K562 (cell line): ENCODE results near the gene AGPAT3. TPM values are rescaled to one million over a fixed set of nuclear protein-coding genes. Genes with fewer than 3 reads are reported as not detected.

Experiments
- E2F3 ChIP-seq: fragments of 250-450 bp; sonication (Bioruptor Pico); IDR thresholded peaks from 2 replicates; pipeline ENCODE4 v1.4.0; 2020; ENCODE audit warnings: mild to moderate bottlenecking
- HDAC1 ChIP-seq, 2 experiments: fragments of 450-650 bp; IDR thresholded peaks; 2 replicates each; pipeline ENCODE4 v1.6.1; 2016 to 2017; ENCODE audit warnings: inconsistent platforms in 1 of 2, mild to moderate bottlenecking in 1 of 2, moderate library complexity in 1 of 2
- HDGF ChIP-seq: fragments of 450-650 bp; IDR thresholded peaks from 2 replicates; pipeline ENCODE4 v1.6.1; 2016
- HOXB6 ChIP-seq: fragments of 250-450 bp; sonication (Bioruptor Pico); IDR thresholded peaks from 2 replicates; pipeline ENCODE4 v1.5.1; 2022; ENCODE audit warnings: mild to moderate bottlenecking, borderline replicate concordance
- NFRKB ChIP-seq: fragments of 450-650 bp; IDR thresholded peaks from 2 replicates; pipeline ENCODE4 v1.6.1; 2016; ENCODE audit warnings: low read depth
- POLR2G ChIP-seq: fragments of 200-400 bp; formaldehyde crosslinking; IDR thresholded peaks from 2 replicates; pipeline ENCODE4 v1.6.1; 2017; ENCODE audit warnings: low read depth, mild to moderate bottlenecking, antibody characterized with exemption, low read length, moderate library complexity
- U2AF1 ChIP-seq: fragments of 200-400 bp; formaldehyde crosslinking; optimal IDR thresholded peaks from 2 replicates; pipeline ENCODE3; 2017; ENCODE audit warnings: mild to moderate bottlenecking, low read depth, low read length, moderate library complexity
- ZBTB40 ChIP-seq, 2 experiments: fragments of 450-650 bp in 1 of 2; sonication (generic) in 1 of 2; formaldehyde crosslinking in 1 of 2; IDR thresholded peaks; 2 replicates each; pipeline versions ENCODE4 v1.7.1 to v1.9.0; 2016 to 2022; ENCODE audit warnings: inconsistent platforms in 1 of 2, mild to moderate bottlenecking in 1 of 2, missing genetic modification reagents in 1 of 2
- ZBTB8A ChIP-seq: fragments of 450-650 bp; IDR thresholded peaks from 2 replicates; pipeline ENCODE4 v1.6.1; 2018; ENCODE audit warnings: mild to moderate bottlenecking, moderate library complexity; ENCODE audit not compliant: partially characterized antibody
- ZZZ3 ChIP-seq: fragments of 450-650 bp; IDR thresholded peaks from 2 replicates; pipeline ENCODE4 v1.6.1; 2016; ENCODE audit warnings: antibody characterized with exemption, mild to moderate bottlenecking, moderate library complexity
- polyA plus RNA-seq, 8 experiments: library from polyadenylated mRNA; depleted of rRNA in 4 of 8; stranded (reverse) in 5 of 8; unstranded in 3 of 8; fragments of >200 nt; fragmentation: Nextera tagmentation in 2 of 8; fragmentation: Illumina TruSeq in 1 of 8; extraction: Ambion mirVana in 2 of 8; extraction: Trizol in 1 of 8; gene quantifications; 2 replicates each; pipeline versions ENCODE4 v1.2.1 to v1.2.3, GENCODE V29; 2011 to 2014; ENCODE audit warnings: inconsistent platforms in 1 of 8, missing spikeins in 1 of 8
- total RNA-seq, 7 experiments: library from RNA; depleted of rRNA in 6 of 7; stranded (reverse); fragments of >200 nt in 6 of 7; fragmentation: Illumina TruSeq in 2 of 7; extraction: Trizol in 2 of 7; gene quantifications; 2 replicates each; pipeline versions ENCODE4 v1.2.1 to v1.2.3, GENCODE V29; 2011 to 2021; ENCODE audit warnings: low replicate concordance in 1 of 7
- TF ChIP-seq, protein P1 (sequence below): fragments of 450-650 bp; IDR thresholded peaks from 2 replicates; pipeline ENCODE4 v1.6.1; 2016; ENCODE audit warnings: antibody characterized with exemption
- TF ChIP-seq, protein P2 (sequence below), 2 experiments: fragments of 200-800 bp in 1 of 2; sonication (Bioruptor generic) in 1 of 2; sonication (generic) in 1 of 2; formaldehyde crosslinking in 1 of 2; IDR thresholded peaks in 1 of 2; conservative IDR thresholded peaks in 1 of 2; 2 replicates each; pipeline versions ENCODE4 v1.5.0 to v1.6.1; 2016 to 2020; ENCODE audit warnings: missing compliant biosample characterization in 1 of 2, missing genetic modification characterization in 1 of 2, missing genetic modification reagents in 1 of 2
- TF ChIP-seq, protein P3 (sequence below), 2 experiments: fragments of 450-650 bp; IDR thresholded peaks; 2 replicates each; pipeline ENCODE4 v1.6.1; 2016

AGPAT3 gene
- total and polyA plus RNA-seq, 9 of the 15 experiments (the other 6 are each of a cell fraction or from before 2014, with no cell fraction given), result 1.5 to 88.4 (median 35.7) TPM

DNA sequence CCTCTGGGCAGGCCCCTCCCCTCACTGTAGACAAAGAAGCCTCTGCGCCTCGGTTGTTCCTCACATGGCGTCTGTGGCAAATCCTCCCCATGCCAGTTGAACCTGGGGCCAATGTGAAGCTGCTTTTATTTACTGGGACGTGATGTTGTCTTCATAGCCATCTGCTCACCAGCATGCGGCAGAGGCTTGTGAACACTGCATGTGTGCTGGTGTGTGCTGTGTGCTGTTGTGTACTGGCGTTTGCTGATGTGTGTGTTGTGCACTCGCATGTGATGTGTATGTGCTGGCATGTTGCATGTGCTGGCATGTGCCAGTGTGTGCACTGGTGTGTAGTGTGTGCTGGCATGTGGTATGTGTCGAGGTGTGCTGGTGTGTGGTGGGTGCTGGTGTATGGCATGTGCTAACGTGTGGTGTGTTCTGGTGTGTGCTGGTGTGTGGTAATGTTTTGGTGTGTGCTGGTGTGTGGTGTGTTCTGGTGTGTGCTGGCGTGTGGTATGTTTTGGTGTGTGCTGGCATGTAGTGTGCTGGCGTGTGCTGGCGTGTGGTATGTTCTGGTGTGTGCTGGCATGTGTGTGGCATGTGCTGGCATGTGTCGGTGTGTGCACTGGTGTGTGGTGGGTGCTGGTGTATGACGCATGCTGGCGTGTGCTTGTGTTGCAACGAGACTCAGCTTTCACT, 109.9 kb downstream of the AGPAT3 start (continued):
- TF ChIP-seq, protein P1, sequence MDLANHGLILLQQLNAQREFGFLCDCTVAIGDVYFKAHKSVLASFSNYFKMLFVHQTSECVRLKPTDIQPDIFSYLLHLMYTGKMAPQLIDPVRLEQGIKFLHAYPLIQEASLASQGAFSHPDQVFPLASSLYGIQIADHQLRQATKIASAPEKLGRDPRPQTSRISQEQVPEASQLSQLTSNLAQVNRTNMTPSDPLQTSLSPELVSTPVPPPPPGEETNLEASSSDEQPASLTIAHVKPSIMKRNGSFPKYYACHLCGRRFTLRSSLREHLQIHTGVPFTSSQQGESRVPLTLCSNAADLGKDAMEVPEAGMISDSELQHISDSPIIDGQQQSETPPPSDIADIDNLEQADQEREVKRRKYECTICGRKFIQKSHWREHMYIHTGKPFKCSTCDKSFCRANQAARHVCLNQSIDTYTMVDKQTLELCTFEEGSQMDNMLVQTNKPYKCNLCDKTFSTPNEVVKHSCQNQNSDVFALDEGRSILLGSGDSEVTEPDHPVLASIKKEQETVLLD, result peak; percentile 46; the same call in 1 of the 2 replicates
- TF ChIP-seq HDGF (peak; percentile 91), ZBTB8A (no peak), E2F3 (CRISPR knock-in tag) (no peak), U2AF1 (no peak), ZZZ3 (no peak), ZBTB40 (IDR thresholded peaks at IDR 0.05) (no peak), ZBTB40 (CRISPR knock-in tag; IDR thresholded peaks at IDR 0.05) (0 out of 2 replicates have a peak, but pooled peaks have one; percentile 13), NFRKB (peak; percentile 60; the same call in 1 of the 2 replicates), POLR2G (peak; percentile 41; the same call in 1 of the 2 replicates), HDAC1 (IDR thresholded peaks at IDR 0.05) (peak in 1 of 2 experiments; percentile 44; a peak in 1 of 4 replicates), HOXB6 (CRISPR knock-in tag) (no peak)
- TF ChIP-seq, protein P2, sequence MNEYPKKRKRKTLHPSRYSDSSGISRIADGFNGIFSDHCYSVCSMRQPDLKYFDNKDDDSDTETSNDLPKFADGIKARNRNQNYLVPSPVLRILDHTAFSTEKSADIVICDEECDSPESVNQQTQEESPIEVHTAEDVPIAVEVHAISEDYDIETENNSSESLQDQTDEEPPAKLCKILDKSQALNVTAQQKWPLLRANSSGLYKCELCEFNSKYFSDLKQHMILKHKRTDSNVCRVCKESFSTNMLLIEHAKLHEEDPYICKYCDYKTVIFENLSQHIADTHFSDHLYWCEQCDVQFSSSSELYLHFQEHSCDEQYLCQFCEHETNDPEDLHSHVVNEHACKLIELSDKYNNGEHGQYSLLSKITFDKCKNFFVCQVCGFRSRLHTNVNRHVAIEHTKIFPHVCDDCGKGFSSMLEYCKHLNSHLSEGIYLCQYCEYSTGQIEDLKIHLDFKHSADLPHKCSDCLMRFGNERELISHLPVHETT (CRISPR knock-in tag; conservative IDR thresholded peaks at IDR 0.05 in 1 of 2, IDR thresholded peaks at IDR 0.05 in 1 of 2), result no peak
- TF ChIP-seq, protein P3, sequence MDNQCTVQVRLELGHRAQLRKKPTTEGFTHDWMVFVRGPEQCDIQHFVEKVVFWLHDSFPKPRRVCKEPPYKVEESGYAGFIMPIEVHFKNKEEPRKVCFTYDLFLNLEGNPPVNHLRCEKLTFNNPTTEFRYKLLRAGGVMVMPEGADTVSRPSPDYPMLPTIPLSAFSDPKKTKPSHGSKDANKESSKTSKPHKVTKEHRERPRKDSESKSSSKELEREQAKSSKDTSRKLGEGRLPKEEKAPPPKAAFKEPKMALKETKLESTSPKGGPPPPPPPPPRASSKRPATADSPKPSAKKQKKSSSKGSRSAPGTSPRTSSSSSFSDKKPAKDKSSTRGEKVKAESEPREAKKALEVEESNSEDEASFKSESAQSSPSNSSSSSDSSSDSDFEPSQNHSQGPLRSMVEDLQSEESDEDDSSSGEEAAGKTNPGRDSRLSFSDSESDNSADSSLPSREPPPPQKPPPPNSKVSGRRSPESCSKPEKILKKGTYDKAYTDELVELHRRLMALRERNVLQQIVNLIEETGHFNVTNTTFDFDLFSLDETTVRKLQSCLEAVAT (IDR thresholded peaks at IDR 0.05), result peak; percentile 17 to 77; a peak in 3 of 4 replicates
